Measurements from ENCODE around the gene ZNF431. TPM values are rescaled to one million over a fixed set of nuclear protein-coding genes. Genes with fewer than 3 reads are reported as not detected.

Gene ZNF431
- total RNA-seq, 1 donor from 2014 or later = 30.4 TPM

- no peak for TF ChIP-seq CTCF (conservative IDR thresholded peaks at IDR 0.05)
Measured at GRCh38 chr19:21147540-21147939, 5.7 kb downstream of the ZNF431 start.

GRCh38 chr19:21148681-21149080 is 6.8 kb downstream of the ZNF431 start:
- peaks cover 25% of the 10 kb centered on the region for H3K9me3 Mint-ChIP-seq
- peaks cover under 1% of the 10 kb centered on the region for H3K4me1 Mint-ChIP-seq
- peak overlapping the region; percentile 44 for H3K4me3 Mint-ChIP-seq
- H3K27me3 Mint-ChIP-seq (ENCODE audit: low read depth) = no peaks in the 10 kb centered on the region
- TF ChIP-seq CTCF (conservative IDR thresholded peaks at IDR 0.05) = no peak
- DNase-seq (ENCODE audit: low read depth, low spot score) = no peak
- H3K27ac Mint-ChIP-seq (ENCODE audit: unreplicated experiment) = no peak overlapping the region
- peaks cover 97% of the 10 kb centered on the region for H3K36me3 Mint-ChIP-seq (ENCODE audit: low read depth)

More at GRCh38 chr19:21147540-21147939, 5.7 kb downstream of the ZNF431 start:
- no peak overlapping the region for H3K27ac Mint-ChIP-seq (ENCODE audit: unreplicated experiment)
- DNase-seq (ENCODE audit: low read depth, low spot score) = no peak
- H3K27me3 Mint-ChIP-seq (ENCODE audit: low read depth) = no peaks in the 10 kb centered on the region
- H3K4me1 Mint-ChIP-seq = peaks cover 12% of the 10 kb centered on the region
- H3K36me3 Mint-ChIP-seq (ENCODE audit: low read depth) = peaks cover 94% of the 10 kb centered on the region
- H3K4me3 Mint-ChIP-seq = no peak overlapping the region
- H3K9me3 Mint-ChIP-seq = peaks cover 24% of the 10 kb centered on the region

GRCh38 chr19:21149877-21150276 is 8.0 kb downstream of the ZNF431 start:
- DNase-seq (ENCODE audit: low read depth, low spot score) = no peak
- H3K36me3 Mint-ChIP-seq (ENCODE audit: low read depth) = peaks cover 88% of the 10 kb centered on the region
- peak overlapping the region; percentile 34 for H3K4me3 Mint-ChIP-seq
- H3K27me3 Mint-ChIP-seq (ENCODE audit: low read depth) = no peaks in the 10 kb centered on the region
- no peaks in the 10 kb centered on the region for H3K4me1 Mint-ChIP-seq
- no peak overlapping the region for H3K27ac Mint-ChIP-seq (ENCODE audit: unreplicated experiment)
- H3K9me3 Mint-ChIP-seq = peaks cover 24% of the 10 kb centered on the region
- no peak for TF ChIP-seq CTCF (conservative IDR thresholded peaks at IDR 0.05)

DNA sequence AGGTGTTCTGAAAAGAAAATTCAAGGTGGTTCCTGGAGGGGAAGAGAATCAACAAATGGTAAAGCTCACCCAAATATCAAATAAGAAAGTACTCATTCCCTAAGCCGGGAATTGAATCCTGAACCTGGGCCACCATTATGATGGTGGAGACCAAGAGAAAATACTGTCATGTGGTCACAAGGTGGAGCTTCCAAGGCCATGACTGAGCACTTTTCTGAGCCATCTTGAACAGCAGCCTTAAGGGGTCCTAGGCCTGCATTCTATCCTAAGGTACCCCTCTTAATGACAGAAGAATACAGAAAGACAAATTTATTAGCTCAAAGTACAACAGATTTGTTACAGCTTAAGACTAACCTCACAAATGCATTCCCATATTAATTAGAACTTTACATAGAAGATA is 9.6 kb downstream of the ZNF431 start:
- Mint-ChIP-seq H3K4me3 (no peak overlapping the region), H3K9me3 (peaks cover 20% of the 10 kb centered on the region), H3K27me3 (ENCODE audit: low read depth) (no peaks in the 10 kb centered on the region), H3K4me1 (no peaks in the 10 kb centered on the region), H3K27ac (ENCODE audit: unreplicated experiment) (no peak overlapping the region), H3K36me3 (ENCODE audit: low read depth) (peaks cover 86% of the 10 kb centered on the region)
- no peak for TF ChIP-seq CTCF (conservative IDR thresholded peaks at IDR 0.05)
- no peak for DNase-seq (ENCODE audit: low read depth, low spot score)

GRCh38 chr19:21158523-21159135 is 16.8 kb downstream of the ZNF431 start:
- no peaks in the 10 kb centered on the region for H3K9me3 Mint-ChIP-seq
- H3K4me3 Mint-ChIP-seq = no peak overlapping the region
- DNase-seq (ENCODE audit: low read depth, low spot score) = no peak
- H3K27me3 Mint-ChIP-seq (ENCODE audit: low read depth) = no peaks in the 10 kb centered on the region
- peaks cover 47% of the 10 kb centered on the region for H3K36me3 Mint-ChIP-seq (ENCODE audit: low read depth)
- no peak overlapping the region for H3K27ac Mint-ChIP-seq (ENCODE audit: unreplicated experiment)
- H3K4me1 Mint-ChIP-seq = no peaks in the 10 kb centered on the region
- TF ChIP-seq CTCF (conservative IDR thresholded peaks at IDR 0.05) = no peak

All from neural crest cell (in vitro differentiated cells).